HG03139 (cell line): ENCODE results near the gene RFX2.

Source experiments
- ATAC-seq: cut with Tn5 transposase; IDR thresholded peaks from one replicate; pipeline ENCODE4 v1.9.1; 2021; ENCODE audit not compliant: unreplicated experiment

The RFX2 gene

GRCh38 chr19:6105444-6105843 lies 4.9 kb downstream of the RFX2 start:
- ATAC-seq, result no peak

GRCh38 chr19:6103894-6104293 lies 6.4 kb downstream of the RFX2 start:
- ATAC-seq, result no peak

DNA sequence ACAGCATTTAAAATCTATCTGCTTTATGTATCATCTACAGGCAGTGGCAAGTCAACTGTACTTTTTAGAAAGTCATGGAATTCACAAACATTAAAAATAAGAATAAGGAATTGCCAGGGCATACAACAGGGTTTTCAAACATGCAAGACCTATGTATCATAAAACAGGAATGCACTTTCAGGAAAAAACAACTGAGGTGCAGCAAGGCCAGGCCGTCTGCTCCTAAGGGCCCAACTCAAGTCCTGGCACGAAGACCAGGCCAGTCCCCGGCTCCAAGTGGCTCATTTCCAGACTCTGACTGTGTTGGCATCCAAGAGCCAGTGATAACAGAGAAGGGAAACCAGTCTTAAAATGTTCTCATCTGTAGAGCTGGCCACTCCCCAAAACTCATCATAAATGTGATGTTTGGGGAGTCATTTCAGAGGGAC lies 7.1 kb downstream of the RFX2 start:
- ATAC-seq, result no peak

- no peak for ATAC-seq
Measured at GRCh38 chr19:6101991-6102390, 8.3 kb downstream of the RFX2 start.

DNA sequence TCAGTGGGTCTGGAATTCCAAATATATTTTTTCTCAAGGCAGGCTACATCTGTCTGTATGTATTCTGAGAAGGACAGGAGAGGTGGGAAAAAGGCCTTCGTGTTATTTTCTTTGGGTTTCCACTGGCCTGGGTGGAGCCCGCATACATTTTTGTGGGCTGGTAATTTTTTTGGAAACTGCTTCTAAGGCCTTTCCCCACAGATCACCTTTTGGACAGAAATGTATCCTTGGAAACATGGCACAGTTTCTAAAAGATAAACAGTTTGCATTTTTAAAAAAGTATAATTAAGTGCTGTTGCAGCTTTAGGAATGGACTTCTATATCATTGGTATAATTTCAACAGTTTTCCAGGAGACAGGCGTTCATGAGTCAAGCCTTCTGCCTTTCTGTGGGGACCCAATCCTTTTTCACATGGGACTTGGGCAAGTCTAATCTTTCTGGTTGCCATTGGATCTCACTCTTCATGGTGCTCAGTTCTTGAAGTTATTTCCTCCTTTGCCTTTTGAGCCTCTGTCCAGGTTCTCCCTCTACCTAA lies 8.9 kb downstream of the RFX2 start:
- ATAC-seq, result no peak

DNA sequence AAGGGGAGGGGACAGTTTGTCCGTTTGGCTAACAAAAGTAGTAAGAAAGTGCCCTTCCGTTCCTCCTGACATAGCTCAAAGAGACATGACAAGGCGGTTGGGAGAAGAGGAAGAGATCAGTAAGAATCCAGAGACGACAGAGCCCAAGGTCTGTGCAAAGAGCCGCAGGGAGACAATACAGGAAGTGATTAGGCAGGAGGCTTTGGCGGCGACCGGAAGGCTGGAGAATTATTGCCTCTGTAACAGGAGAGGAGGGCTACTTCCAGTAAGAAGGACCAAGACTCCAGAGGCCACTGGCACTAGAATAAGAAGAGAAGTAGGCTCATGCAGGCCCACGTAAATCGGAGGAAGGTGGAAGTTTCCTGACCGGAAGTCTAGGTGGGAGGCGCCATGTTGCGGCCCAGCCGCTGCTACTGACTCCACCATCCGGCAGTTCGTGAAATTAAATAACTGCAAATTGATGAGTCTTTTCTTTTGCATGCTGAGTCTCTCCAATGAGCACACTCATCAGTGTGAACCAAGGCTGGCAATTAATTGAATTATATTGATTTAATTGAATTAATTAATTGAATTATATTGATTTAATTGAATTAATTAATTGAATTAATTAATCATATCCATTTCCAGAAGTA lies 9.9 kb downstream of the RFX2 start:
- no peak for ATAC-seq

DNA sequence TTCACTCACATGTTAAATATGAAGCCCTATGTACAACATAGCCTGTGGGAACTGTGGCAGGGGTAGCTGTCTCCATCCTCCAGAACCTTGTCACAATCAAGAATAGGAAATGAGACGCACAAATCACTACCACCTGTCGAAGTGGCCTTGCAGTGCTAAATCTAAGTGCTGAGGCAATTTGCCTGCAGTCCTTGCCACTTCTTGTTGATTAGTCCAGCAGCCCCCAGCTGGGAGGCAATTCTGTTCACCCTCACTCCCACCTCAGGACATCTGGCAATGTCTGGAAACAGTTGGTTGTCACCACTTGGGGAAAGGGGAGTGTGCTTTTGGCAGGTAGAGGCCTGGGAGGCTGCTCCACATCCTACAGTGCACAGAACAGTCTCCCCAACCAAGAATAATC lies 10.7 kb downstream of the RFX2 start:
- ATAC-seq, result no peak

GRCh38 chr19:6099033-6099432 lies 11.3 kb downstream of the RFX2 start:
- ATAC-seq, result no peak

DNA sequence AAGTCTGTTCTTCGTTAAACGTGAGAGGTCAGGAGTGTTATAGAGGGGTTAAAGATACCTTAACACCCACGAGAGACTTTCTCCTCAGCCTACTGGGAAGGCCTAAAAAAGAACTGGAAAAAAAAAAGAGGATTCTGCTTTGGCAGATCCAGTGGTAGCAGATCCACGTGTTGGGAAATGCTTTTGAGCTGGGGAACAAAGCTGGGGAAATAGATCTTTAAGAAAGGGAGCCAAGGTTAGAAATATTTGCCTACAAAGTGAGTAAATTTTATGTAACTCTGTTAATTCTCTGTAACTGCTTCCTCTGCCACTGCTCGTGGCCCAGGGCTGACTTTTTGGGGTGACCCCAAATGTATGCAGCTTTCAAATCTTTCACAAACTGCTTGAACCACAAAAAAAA lies 11.7 kb downstream of the RFX2 start:
- ATAC-seq, result no peak

- no peak for ATAC-seq
Measured at GRCh38 chr19:6097911-6098310, 12.4 kb downstream of the RFX2 start.

DNA sequence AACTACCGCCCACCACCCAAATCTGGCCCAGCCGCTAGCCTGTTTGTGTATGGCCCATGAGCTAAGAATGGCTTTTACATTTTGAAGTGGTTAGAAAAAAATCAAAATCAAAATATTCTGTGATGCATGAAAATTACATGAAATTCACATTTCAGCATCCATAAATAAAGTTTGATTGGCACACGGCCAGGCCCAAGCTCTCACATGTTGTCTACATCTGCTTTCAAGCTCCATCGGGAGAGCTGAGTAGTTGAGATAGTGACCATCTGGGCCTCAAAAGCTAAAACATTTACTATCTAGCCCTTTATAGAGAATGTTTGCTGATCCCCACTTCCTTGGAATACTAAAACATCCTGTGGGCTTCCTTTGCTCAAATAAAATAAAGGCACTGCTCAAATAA lies 14.5 kb downstream of the RFX2 start:
- ATAC-seq, result no peak

- ATAC-seq, result no peak
Measured at GRCh38 chr19:6092329-6093286, 17.7 kb downstream of the RFX2 start.

DNA sequence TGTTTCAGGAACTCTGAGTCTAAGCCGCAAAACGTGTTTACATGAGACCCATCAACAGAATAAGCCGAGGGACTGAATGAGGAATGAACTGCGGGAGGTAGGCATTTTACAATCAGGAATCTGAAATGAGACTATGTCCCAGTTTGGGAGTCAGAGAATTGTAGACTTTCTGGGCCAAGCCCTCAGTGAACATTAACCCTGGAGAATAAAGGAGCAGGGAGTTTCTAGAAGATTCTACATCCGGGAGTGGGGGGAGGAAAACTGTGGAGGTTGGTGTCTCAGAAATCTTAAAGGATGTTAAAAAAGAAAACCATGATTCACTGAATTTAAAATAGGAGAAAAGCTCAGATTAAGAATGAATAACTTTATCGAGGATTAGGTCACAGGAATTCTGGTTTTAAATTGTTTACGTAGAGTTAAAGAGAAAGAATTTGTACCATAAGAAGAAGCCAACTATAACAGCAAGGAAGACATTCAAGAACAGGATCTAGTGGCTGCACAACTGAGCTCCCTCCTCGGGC lies 18.5 kb downstream of the RFX2 start:
- no peak for ATAC-seq

DNA sequence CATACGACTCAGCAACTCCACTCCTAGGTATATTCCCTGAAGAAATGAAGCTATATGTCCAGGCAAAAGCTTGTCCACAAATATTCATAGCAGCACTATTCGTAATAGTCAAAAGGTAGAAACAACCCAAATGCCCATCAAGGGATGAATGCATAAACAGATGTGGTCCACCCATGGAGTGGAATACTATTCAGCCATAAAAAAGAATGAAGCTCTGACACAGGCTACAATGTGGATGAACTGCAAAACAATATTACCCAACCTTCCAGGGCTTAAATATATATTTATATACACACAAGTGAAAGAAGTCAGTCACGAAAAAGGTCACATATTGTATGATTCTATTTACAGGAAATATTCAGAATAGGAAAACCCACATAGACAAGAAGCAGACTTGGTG lies 19.7 kb downstream of the RFX2 start:
- ATAC-seq, result no peak

DNA sequence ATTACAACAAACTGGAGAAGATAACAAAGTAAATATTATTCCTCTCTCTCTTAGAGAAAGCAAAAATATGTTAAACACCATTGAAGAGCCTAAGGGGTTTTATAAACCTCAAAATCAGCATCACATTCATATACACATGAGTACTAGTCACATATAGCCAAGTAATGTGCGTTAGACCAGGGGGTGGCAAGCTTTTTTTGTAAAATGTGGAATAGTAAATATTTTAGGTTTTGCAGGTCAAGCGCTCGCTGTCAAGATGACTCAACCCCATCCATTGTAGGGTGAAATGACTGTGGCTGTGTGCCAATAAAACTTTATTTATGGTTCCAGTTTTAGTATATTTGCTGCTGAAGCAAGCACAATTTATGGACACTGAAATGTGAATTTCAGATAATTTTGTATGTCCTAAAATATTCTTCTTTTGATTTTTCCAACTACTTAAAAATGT lies 21.7 kb downstream of the RFX2 start:
- ATAC-seq, result no peak

DNA sequence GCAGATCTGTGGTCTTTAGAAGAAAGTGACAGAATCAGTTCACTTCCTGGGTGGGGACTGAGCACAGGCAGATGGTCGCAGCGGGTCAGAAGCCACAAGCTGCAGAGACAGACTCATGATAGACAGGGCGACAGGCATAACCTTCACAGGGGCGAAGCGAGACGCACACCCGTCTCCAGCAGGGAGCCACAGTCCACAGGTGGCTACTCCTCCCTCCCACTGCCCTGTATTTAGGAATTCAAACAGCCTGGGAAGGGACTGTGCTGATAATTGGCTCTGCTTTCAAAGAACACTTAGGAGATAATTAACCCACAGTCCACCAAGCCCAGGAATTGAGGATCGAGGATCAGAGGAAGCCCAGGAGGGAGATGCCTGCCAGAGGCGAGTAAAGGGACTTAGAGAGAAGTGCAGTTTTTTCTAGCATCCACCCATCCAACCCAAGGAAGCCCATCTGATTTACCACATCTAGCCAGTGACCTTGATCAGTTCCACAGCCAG lies 23.2 kb downstream of the RFX2 start:
- ATAC-seq, result peak; percentile 52

- ATAC-seq, result no peak
Measured at GRCh38 chr19:6086068-6086788, 24.1 kb downstream of the RFX2 start.

- ATAC-seq, result no peak
Measured at GRCh38 chr19:6084821-6085220, 25.5 kb downstream of the RFX2 start.

- ATAC-seq, result no peak
Measured at GRCh38 chr19:6079107-6079506, 31.2 kb downstream of the RFX2 start.

DNA sequence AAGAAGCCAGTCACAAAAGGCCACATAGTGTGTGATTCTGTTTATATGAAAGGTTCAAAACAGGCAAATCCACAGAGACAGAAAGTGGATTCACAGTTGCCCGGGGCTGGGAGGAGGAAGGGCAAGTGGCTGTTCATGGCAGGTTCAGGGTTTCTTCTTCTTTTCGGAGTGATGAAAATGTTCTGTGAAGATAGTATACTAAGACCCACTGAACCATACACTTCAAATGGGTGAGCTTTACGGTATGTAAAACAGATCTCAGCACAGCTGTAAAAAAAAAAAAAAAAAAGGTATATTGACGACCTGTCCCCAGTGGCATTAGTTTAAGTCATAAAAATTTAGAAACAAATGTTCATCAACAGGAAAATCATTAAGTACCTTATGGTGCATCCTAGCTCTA lies 32.2 kb downstream of the RFX2 start:
- no peak for ATAC-seq
